Heart left ventricle (tissue), 13 donors: Measurements from ENCODE around the gene FNBP1.

ENCODE experiments used
- POLR2A ChIP-seq, 2 donors: fragments of 450-650 bp; IDR thresholded peaks; one replicate each; pipeline ENCODE4 v1.6.1; 2017; ENCODE audit warnings: antibody characterized with exemption in 2 of 2, mild to moderate bottlenecking in 2 of 2, moderate library complexity in 2 of 2
- TF ChIP-seq, protein P1 (sequence below), 12 donors: fragments of 200-600 bp; sonication (generic) in 4 of 12; IDR thresholded peaks; one replicate each; pipeline versions ENCODE4 v1.5.0 to v1.8.0; 2018 to 2022; ENCODE audit warnings: antibody characterized with exemption in 12 of 12, mild to moderate bottlenecking in 5 of 12
- donor health status: ischemic (EF 13 %, LVEDD 7.1; RV severe dilation, severe dysfunction).
- donor health status: DM: no; HTN: yes; CAD: no.
- donor health status: DM: no; HTN: no; CAD: no.
- donor health status: ischemic (EF 25% LVEDD 6.9; RV normal size, moderate dysfunction).
- donor health status: ischemic (EF 25% LVEDD 5.7; RV mildly dilated, moderate dysfunction).
- donor health status: ischemic (EF 35%, LVEDD 5.7; RV mildly dilated, moderate dysfunction).
- donor health status: nonischemic (EF 11% LVEDD 7.7; RV severe dilation, severe dysfunction).
- donor health status: DM: yes; HTN: yes; CAD: no.
- donor health status: PGD.
- donor health status: ischemic (EF 29% LVEDD 5.4; RV normal size, mild dysfunction).
- donor health status: nonischemic (EF 23%, LVEDD 6.1; RV moderate dilation, normal function).

DNA sequence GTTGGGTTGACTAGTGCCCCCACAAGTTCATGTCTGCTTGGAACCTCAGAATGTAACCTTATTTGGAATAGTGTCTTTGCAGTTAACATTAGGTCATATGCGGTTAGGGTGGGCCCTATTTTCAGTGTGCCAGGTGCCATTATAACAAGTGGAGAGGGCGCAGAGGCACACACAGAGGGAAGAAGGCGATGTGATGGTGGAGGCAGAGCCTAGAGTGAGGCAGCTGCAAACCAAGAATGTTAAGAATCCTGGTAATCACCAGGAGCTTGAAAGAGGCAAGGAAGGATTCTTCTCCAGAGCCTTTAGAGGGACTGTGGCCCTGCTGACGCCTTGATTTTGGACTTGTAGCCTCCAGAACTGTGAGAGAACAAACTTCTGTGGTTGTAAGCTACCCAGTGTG, 21.6 kb upstream of the FNBP1 start:
- TF ChIP-seq, protein P1, sequence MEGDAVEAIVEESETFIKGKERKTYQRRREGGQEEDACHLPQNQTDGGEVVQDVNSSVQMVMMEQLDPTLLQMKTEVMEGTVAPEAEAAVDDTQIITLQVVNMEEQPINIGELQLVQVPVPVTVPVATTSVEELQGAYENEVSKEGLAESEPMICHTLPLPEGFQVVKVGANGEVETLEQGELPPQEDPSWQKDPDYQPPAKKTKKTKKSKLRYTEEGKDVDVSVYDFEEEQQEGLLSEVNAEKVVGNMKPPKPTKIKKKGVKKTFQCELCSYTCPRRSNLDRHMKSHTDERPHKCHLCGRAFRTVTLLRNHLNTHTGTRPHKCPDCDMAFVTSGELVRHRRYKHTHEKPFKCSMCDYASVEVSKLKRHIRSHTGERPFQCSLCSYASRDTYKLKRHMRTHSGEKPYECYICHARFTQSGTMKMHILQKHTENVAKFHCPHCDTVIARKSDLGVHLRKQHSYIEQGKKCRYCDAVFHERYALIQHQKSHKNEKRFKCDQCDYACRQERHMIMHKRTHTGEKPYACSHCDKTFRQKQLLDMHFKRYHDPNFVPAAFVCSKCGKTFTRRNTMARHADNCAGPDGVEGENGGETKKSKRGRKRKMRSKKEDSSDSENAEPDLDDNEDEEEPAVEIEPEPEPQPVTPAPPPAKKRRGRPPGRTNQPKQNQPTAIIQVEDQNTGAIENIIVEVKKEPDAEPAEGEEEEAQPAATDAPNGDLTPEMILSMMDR (IDR thresholded peaks at IDR 0.05), result no peak
- no peak for TF ChIP-seq POLR2A (IDR thresholded peaks at IDR 0.05)
